Heart right ventricle (tissue), 16 donors: ENCODE data around the gene ATG13. TPM values are rescaled to one million over a fixed set of nuclear protein-coding genes. Genes with fewer than 3 reads are reported as not detected.
A peak's percentile ranks its signal among the peaks of the same experiment; 100 is the strongest.

ENCODE experiments used
- ATAC-seq, 8 donors: fragments of 200-7000 bp; cut with Tn5 transposase; one replicate each; pipeline ENCODE4 v1.9.1; 2020; ENCODE audit warnings: mild to moderate bottlenecking in 8 of 8, moderate library complexity in 8 of 8, moderate number of reproducible peaks in 1 of 8
- DNase-seq, 2 donors: peaks; one replicate each; pipeline ENCODE4 v3.0.0-alpha.2; 2020
- H3K27ac ChIP-seq, 10 donors: fragments of 200-600 bp; sonication (generic) in 2 of 10; one replicate each; pipeline versions ENCODE4 v1.5.0 to v1.8.0; 2020 to 2022; ENCODE audit warnings: mild to moderate bottlenecking in 3 of 10
- H3K27me3 ChIP-seq, 7 donors: fragments of 200-600 bp; one replicate each; pipeline ENCODE4 v1.8.0; 2021 to 2022; ENCODE audit warnings: mild to moderate bottlenecking in 2 of 7
- H3K36me3 ChIP-seq, 9 donors: fragments of 200-600 bp; sonication (generic) in 1 of 9; one replicate each; pipeline versions ENCODE4 v1.5.0 to v1.8.0; 2020 to 2022; ENCODE audit warnings: mild to moderate bottlenecking in 2 of 9
- H3K4me1 ChIP-seq, 9 donors: fragments of 200-600 bp; sonication (generic) in 1 of 9; one replicate each; pipeline versions ENCODE4 v1.5.0 to v1.8.0; 2020 to 2022; ENCODE audit warnings: mild to moderate bottlenecking in 4 of 9
- H3K4me3 ChIP-seq, 10 donors: fragments of 200-600 bp; sonication (generic) in 2 of 10; one replicate each; pipeline versions ENCODE4 v1.5.0 to v1.8.0; 2020 to 2022; ENCODE audit warnings: mild to moderate bottlenecking in 7 of 10, moderate library complexity in 2 of 10
- H3K9me3 ChIP-seq, 11 donors: fragments of 200-600 bp in 10 of 11; sonication (generic) in 2 of 11; one replicate each; pipeline versions ENCODE4 v1.5.0 to v1.8.0; 2013 to 2022; ENCODE audit warnings: mild to moderate bottlenecking in 2 of 11, control low read depth in 1 of 11, moderate library complexity in 1 of 11
- WGBS, 2 donors: extraction: QIAGEN DNeasy Blood & Tissue Kit; methylation state at CpG; one replicate each; pipeline ENCODE4 v1.1.7; 2013; ENCODE audit warnings: inconsistent platforms in 1 of 2; 5-methylcytosine and 5-hydroxymethylcytosine counted together
- intact Hi-C, 10 donors: fragments of 100-400 bp; cut with DNase I; formaldehyde crosslinking; loops; one replicate each; pipeline versions ENCODE4 v1.11.1 to v1.14.2; 2022
- polyA plus RNA-seq, 2 donors: library from polyadenylated mRNA; stranded (reverse); fragments of 200-250 nt; gene quantifications; one replicate each; pipeline ENCODE4 v1.2.3, GENCODE V29; 2013
- total RNA-seq, 10 donors: library from RNA; stranded (reverse); fragmentation: NEBNext Ultra II Directional in 3 of 10; extraction: Animal tissue kit (Norgen Biotek cat#: 25700) in 3 of 10; gene quantifications; one replicate each; pipeline versions ENCODE4 v1.2.1 to v1.2.4, GENCODE V29; 2021 to 2023
- TF ChIP-seq, protein P1 (sequence below), 9 donors: fragments of 200-600 bp; sonication (generic) in 2 of 9; IDR thresholded peaks; one replicate each; pipeline versions ENCODE4 v1.5.0 to v1.8.0; 2021 to 2022; ENCODE audit warnings: antibody characterized with exemption in 9 of 9, mild to moderate bottlenecking in 5 of 9, moderate library complexity in 1 of 9
- donor health status: Arrhythmogenic right ventricular cardiomyopathy.
- donor health status: ischemic (EF 13 %, LVEDD 7.1; RV severe dilation, severe dysfunction).
- donor health status: healthy with polysubstance abuse.
- donor health status: DM: no; HTN: yes; CAD: no.
- donor health status: DM: no; HTN: no; CAD: no.
- donor health status: ischemic (EF 25% LVEDD 6.9; RV normal size, moderate dysfunction).
- donor health status: ischemic (EF 25% LVEDD 5.7; RV mildly dilated, moderate dysfunction).
- donor health status: healthy.
- donor health status: DM: yes; HTN: yes; CAD: no.
- donor health status: Ischemic cardiomyopathy.
- donor health status: ischemic (EF 35%, LVEDD 5.7; RV mildly dilated, moderate dysfunction).
- donor health status: nonischemic (EF 11% LVEDD 7.7; RV severe dilation, severe dysfunction).
- donor health status: DM: yes; HTN: yes; CAD: no.
- donor health status: PGD.
- donor health status: ischemic (EF 29% LVEDD 5.4; RV normal size, mild dysfunction).
- donor health status: nonischemic (EF 23%, LVEDD 6.1; RV moderate dilation, normal function).

The ATG13 gene
- total and polyA plus RNA-seq, 12 donors, result 25.8 to 50.6 (median 40.8) TPM

DNA sequence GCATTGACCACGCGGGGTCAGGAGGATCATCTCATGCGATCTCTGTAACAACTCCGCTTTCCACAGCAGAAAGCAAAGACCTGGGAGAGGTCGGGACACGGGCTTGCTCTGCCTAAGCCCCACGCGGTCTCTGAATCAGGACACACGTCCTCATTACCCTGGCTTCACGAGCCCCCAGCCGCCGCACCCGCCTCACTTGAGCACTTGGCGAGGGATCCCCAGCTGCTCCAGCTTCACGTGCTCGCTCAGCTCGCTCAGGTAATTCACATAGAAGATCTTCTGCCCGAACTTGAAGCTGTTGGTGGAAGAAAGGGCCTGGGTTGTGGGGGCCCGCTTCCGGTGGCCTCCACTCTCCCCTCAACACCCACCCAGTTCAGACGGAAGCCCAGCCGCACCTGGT is 63.5 kb downstream of the ATG13 start:
- intact Hi-C loops, result loop anchor here in 1 of 10 donors (1.0 kb wide), 1 partner anchor 41 kb away; no protein-coding TSS in a partner anchor
- DNase-seq, result no peak
- no peaks in the 10 kb centered on the region for H3K9me3 ChIP-seq
- no peak overlapping the region for H3K4me3 ChIP-seq
- TF ChIP-seq, protein P1, sequence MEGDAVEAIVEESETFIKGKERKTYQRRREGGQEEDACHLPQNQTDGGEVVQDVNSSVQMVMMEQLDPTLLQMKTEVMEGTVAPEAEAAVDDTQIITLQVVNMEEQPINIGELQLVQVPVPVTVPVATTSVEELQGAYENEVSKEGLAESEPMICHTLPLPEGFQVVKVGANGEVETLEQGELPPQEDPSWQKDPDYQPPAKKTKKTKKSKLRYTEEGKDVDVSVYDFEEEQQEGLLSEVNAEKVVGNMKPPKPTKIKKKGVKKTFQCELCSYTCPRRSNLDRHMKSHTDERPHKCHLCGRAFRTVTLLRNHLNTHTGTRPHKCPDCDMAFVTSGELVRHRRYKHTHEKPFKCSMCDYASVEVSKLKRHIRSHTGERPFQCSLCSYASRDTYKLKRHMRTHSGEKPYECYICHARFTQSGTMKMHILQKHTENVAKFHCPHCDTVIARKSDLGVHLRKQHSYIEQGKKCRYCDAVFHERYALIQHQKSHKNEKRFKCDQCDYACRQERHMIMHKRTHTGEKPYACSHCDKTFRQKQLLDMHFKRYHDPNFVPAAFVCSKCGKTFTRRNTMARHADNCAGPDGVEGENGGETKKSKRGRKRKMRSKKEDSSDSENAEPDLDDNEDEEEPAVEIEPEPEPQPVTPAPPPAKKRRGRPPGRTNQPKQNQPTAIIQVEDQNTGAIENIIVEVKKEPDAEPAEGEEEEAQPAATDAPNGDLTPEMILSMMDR (IDR thresholded peaks at IDR 0.05), result no peak
- no peak overlapping the region for H3K27ac ChIP-seq
- peaks cover 4 to 53% (median 46%) of the 10 kb centered on the region in 9 donors for H3K4me1 ChIP-seq
- H3K36me3 ChIP-seq, result peaks cover 5 to 95% (median 45%) of the 10 kb centered on the region in 9 donors
- no peak for ATAC-seq
- WGBS, 2 donors, result 89 to 94% methylated on average over 22 of the region's 22 CpGs
- H3K27me3 ChIP-seq, result no peaks in the 10 kb centered on the region

DNA sequence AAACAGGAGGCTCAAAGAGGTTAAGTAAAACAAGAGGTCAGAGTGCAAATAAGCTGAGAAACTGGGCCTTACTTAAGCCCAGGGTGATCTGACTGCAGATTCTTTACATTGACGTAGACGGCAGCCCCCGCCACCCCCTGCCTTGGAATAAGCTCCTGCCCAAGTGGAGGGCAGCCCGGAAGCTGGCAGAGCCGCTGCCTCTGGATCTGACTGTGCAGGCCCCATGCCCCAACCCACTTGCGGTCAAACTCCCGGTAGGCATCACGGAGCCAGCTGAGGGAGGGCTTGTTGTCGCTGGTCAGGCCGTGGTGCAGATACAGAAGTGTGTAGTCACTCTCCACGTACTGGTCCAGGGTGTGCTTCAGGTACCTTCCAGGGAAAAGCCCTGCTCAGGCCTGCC is 64.5 kb downstream of the ATG13 start:
- peak overlapping the region in 1 of 10 donors; percentile 6 for H3K27ac ChIP-seq
- intact Hi-C loops, result no loop called here
- H3K4me1 ChIP-seq, result peaks cover 4 to 51% (median 40%) of the 10 kb centered on the region in 9 donors
- ATAC-seq, result no peak
- H3K27me3 ChIP-seq, result no peaks in the 10 kb centered on the region
- TF ChIP-seq, protein P1 (IDR thresholded peaks at IDR 0.05), result no peak
- no peak for DNase-seq
- H3K36me3 ChIP-seq, result peaks cover 5 to 99% (median 53%) of the 10 kb centered on the region in 9 donors
- H3K4me3 ChIP-seq, result no peak overlapping the region
- H3K9me3 ChIP-seq, result no peaks in the 10 kb centered on the region
- WGBS, 2 donors, result 93 to 94% methylated on average over 11 of the region's 11 CpGs

DNA sequence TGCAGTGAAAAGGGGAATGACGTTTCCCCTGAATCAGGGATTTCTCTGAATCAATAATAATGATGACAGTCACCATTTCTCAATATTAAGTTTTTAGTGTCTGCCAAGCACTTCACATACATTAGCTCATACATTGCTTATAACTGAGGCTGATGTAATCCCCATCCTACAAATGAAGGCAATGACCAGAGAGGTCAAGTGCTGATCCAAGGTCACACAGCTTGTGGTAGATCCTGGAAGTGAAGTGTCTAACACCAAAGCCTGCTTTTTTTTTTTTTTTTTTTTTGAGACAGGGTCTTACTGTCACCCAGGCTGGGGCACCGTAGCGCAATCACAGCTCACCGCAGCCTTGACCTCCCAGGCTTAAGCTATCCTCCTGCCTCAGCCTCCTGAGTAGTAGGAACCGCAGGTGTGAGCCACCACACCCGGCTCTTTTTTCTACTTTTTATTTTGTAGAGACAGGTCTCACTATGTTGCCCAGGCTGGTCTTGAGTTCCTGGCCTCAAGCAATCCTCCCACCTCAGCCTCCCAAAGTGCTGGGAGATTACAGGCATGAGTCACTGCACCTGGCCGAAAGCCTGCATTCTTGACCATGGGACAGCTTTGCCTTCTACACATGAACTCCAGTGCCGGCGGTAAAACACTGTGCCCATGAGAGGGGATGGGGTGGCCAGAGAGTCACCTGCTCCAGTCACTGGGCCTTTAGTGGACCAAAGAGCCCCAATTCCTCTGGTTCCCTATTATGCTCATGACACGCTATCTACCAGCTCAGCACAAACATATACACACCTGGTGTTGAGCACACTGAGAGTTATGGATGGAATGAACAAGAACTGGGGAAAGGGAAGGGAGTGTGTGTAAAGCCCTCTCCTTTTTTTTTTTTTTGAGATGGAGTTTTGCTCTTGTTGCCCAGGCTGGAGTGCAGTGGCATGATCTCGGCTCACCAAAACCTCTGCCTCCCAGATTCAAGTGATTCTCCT is 65.7 kb downstream of the ATG13 start:
- Histone ChIP-seq H3K27me3 (no peaks in the 10 kb centered on the region), H3K27ac (peak overlapping the region in 8 of 10 donors; percentile 18 to 86 (median 78)), H3K36me3 (peaks cover 5 to 99% (median 59%) of the 10 kb centered on the region in 9 donors), H3K4me3 (no peak overlapping the region), H3K4me1 (peaks cover 7 to 51% (median 40%) of the 10 kb centered on the region in 9 donors), H3K9me3 (no peaks in the 10 kb centered on the region)
- intact Hi-C loops, result no loop called here
- ATAC-seq (peak in 1 of 8 donors; percentile 9), DNase-seq (no peak)
- TF ChIP-seq, protein P1 (IDR thresholded peaks at IDR 0.05), result no peak
- WGBS, 2 donors, result 86 to 90% methylated on average over 11 of the region's 11 CpGs

DNA sequence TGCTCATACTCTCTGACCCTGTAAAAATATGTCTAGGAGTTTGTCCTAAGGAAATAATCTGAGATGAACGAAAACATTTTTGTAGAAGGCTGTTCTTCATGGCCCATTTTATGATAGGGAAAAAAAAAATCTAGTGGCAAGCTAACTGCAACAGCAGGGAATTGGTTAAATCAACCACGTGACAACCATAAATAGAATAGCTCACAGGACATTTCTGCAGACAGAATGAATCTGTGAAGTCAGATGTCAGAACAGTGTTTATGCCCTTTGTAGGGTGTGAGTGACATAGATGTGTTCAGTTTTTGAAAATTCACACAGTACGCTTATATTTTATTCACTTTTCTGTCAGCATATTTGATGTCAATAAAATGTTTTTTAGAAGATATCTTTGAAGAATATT is 67.0 kb downstream of the ATG13 start:
- no peak for DNase-seq
- H3K27ac ChIP-seq, result peak overlapping the region; percentile 18 to 86 (median 78)
- H3K4me3 ChIP-seq, result no peak overlapping the region
- TF ChIP-seq, protein P1 (IDR thresholded peaks at IDR 0.05), result no peak
- peak; percentile 36 to 84 (median 74) for ATAC-seq
- 35 to 50% methylated on average over 3 of the region's 3 CpGs for WGBS, 2 donors
- intact Hi-C loops, result no loop called here
- H3K4me1 ChIP-seq, result peaks cover 8 to 54% (median 37%) of the 10 kb centered on the region in 9 donors
- H3K27me3 ChIP-seq, result no peaks in the 10 kb centered on the region
- peaks cover 0 to 99% (median 46%) of the 10 kb centered on the region in 9 donors for H3K36me3 ChIP-seq
- no peaks in the 10 kb centered on the region for H3K9me3 ChIP-seq
